Hepatocyte (in vitro differentiated cells): ENCODE results near the gene APBA2.

Experiments
- CTCF ChIP-seq: fragments of 200-600 bp; sonication (generic); IDR thresholded peaks from 2 replicates; pipeline ENCODE4 v1.5.1; 2016; ENCODE audit warnings: antibody characterized with exemption, mild to moderate bottlenecking; ENCODE audit not compliant: poor library complexity
- EZH2 ChIP-seq: fragments of 200-600 bp; sonication (generic); IDR thresholded peaks from 2 replicates; pipeline ENCODE4 v1.6.1; 2016; ENCODE audit warnings: antibody characterized with exemption, mild to moderate bottlenecking, borderline replicate concordance
- EZH2phosphoT487 ChIP-seq: fragments of 200-600 bp; sonication (generic); IDR thresholded peaks from one replicate; pipeline ENCODE4 v1.6.1; 2018; ENCODE audit warnings: antibody characterized with exemption, mild to moderate bottlenecking, low read depth, moderate library complexity; ENCODE audit not compliant: unreplicated experiment, severe bottlenecking

- TF ChIP-seq CTCF (no peak), EZH2 (no peak), EZH2phosphoT487 (no peak)
Observed at GRCh38 chr15:29104566-29104880, 218.7 kb downstream of the APBA2 start.
